Measurements from ENCODE around the gene POMP. TPM values are rescaled to one million over a fixed set of nuclear protein-coding genes. Genes with fewer than 3 reads are reported as not detected.
"Not testable (repeated sequence)": the region's sequence is repeated elsewhere in the genome, so short reads cannot be mapped to it uniquely, and the experiment has no call there.

POMP gene
- total RNA-seq, 1 experiment from 2014 or later = 107 TPM

DNA sequence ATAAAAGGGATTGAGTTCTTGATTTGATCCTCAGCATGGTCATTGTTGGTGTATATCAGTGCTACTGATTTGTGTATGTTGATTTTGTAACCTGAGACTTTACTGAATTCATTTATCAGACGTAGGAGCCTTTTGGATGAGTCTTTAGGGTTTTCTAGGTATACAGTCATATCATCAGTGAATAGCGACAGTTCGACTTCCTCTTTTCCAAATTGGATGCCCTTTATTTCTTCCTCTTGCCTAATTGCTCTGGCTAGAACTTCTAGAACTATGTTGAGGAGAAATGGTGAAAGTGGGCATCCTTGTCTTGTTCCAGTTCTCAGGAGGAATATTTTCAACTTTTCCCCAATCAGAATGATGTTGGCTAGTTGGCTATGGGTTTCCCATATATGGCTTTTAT lies 27.0 kb downstream of the POMP start:
- Histone ChIP-seq H3K27ac (ENCODE audit: low read depth, low read length) (no peak overlapping the region), H4K20me1 (ENCODE audit: insufficient read depth) (no peaks in the 10 kb centered on the region), H3K4me2 (ENCODE audit: low read length) (no peak overlapping the region), H3K4me1 (ENCODE audit: control insufficient read depth in 1 of 2, insufficient read depth in 2 of 2, low read length in 2 of 2) (peaks cover 0 to 5% of the 10 kb centered on the region in 2 experiments; a peak in 1 of 4 replicates), H3K9me2 (ENCODE audit: insufficient read depth) (no peaks in the 10 kb centered on the region), H2AFZ (ENCODE audit: low read depth, low read length, poor library complexity, severe bottlenecking) (no peak overlapping the region), H3K36me3 (ENCODE audit: control insufficient read depth in 1 of 2, insufficient read depth in 2 of 2, low read length in 2 of 2) (no peaks in the 10 kb centered on the region), H3K27me3 (ENCODE audit: insufficient read depth, low read length) (no peaks in the 10 kb centered on the region), H3K4me3 (replicated peaks in 1 of 2; ENCODE audit: low read depth in 1 of 2, low read length in 2 of 2) (no peak overlapping the region), H3K9ac (ENCODE audit: low read length) (no peak overlapping the region), H3K79me2 (ENCODE audit: insufficient read depth, low read length) (no peaks in the 10 kb centered on the region), H3K9me3 (ENCODE audit: control insufficient read depth in 1 of 2, insufficient read depth in 1 of 2, low read depth in 1 of 2, low read length in 2 of 2) (no peaks in the 10 kb centered on the region)
- ChIA-PET RAD21 (ENCODE audit: low non-redundant PET in 1 of 2, low total read pairs in 2 of 2, uncharacterized antibody in 2 of 2, unreplicated experiment in 2 of 2) (no interaction called here), CTCF (interaction anchor here (0.9 kb wide), 1 partner anchor 410 kb away, joined by 3 read pairs; no protein-coding TSS in a partner anchor), POLR2A (no interaction called here)
- TF ChIP-seq SRF (IDR thresholded peaks at IDR 0.05; ENCODE audit: low read depth) = no peak
- TF ChIP-seq POLR2A (IDR thresholded peaks at IDR 0.05; ENCODE audit: borderline replicate concordance, extremely low read depth, insufficient read depth, insufficient read length) = no peak
- no peak for TF ChIP-seq FOSL1 (IDR thresholded peaks at IDR 0.05; ENCODE audit: low read depth)
- TF ChIP-seq, protein P1, sequence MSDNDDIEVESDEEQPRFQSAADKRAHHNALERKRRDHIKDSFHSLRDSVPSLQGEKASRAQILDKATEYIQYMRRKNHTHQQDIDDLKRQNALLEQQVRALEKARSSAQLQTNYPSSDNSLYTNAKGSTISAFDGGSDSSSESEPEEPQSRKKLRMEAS (IDR thresholded peaks at IDR 0.05) = no peak
- TF ChIP-seq, protein P2, sequence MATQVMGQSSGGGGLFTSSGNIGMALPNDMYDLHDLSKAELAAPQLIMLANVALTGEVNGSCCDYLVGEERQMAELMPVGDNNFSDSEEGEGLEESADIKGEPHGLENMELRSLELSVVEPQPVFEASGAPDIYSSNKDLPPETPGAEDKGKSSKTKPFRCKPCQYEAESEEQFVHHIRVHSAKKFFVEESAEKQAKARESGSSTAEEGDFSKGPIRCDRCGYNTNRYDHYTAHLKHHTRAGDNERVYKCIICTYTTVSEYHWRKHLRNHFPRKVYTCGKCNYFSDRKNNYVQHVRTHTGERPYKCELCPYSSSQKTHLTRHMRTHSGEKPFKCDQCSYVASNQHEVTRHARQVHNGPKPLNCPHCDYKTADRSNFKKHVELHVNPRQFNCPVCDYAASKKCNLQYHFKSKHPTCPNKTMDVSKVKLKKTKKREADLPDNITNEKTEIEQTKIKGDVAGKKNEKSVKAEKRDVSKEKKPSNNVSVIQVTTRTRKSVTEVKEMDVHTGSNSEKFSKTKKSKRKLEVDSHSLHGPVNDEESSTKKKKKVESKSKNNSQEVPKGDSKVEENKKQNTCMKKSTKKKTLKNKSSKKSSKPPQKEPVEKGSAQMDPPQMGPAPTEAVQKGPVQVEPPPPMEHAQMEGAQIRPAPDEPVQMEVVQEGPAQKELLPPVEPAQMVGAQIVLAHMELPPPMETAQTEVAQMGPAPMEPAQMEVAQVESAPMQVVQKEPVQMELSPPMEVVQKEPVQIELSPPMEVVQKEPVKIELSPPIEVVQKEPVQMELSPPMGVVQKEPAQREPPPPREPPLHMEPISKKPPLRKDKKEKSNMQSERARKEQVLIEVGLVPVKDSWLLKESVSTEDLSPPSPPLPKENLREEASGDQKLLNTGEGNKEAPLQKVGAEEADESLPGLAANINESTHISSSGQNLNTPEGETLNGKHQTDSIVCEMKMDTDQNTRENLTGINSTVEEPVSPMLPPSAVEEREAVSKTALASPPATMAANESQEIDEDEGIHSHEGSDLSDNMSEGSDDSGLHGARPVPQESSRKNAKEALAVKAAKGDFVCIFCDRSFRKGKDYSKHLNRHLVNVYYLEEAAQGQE (IDR thresholded peaks at IDR 0.05; ENCODE audit: low read depth) = no peak
- intact Hi-C loops (cut with micrococcal nuclease) = loop anchor here (10.0 kb wide), 1 partner anchor 679 kb away; no protein-coding TSS in a partner anchor
- BruUV-seq (replicated peaks) = no TSS peak
- no peak for ATAC-seq
- DNase-seq (ENCODE audit: low read depth, low spot score) = no peak

DNA sequence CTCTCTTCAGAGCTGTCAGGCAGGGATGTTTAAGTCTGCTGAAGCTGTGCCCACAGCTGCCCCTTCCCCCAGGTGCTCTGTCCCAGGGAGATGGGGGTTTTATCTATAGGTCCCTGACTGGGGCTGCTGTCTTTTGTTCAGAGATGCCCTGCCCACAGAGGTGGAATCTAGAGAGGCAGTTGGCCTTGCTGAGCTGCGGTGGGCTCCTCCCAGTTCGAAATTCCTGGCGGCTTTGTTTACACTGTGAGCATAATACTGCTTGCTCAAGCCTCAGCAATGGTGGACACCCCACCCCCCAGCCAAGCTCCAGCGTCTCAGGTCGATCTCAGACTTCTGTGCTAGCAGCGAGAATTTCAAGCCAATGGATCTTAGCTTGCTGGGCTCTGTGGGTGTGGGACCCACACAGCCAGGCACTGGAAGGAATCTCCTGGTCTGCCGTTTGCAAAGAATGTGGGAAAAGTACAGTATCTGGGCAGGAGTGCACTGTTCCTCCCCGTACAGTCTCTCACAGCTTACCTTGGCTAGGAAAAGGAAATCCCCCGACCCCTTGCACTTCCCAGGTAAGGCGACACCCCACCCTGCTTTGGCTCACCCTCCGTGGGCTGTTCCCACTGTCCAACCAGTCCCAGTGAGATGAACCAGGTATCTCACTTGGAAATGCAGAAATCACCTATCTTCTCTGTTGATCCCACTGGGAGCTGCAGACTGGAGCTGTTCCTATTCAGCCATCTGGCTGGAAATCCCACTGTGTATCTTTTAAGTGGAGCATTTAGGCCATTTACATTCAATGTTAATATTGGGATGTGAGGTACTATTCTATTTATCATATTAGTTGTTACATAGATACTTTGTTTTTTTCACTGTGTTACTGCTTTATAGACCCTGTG lies 34.9 kb downstream of the POMP start:
- H3K27me3 ChIP-seq (ENCODE audit: insufficient read depth, low read length); H3K4me3 ChIP-seq (replicated peaks in 1 of 2; ENCODE audit: low read depth in 1 of 2, low read length in 2 of 2); H3K9ac ChIP-seq (ENCODE audit: low read length); CTCF ChIA-PET; intact Hi-C loops (cut with micrococcal nuclease); H3K4me2 ChIP-seq (ENCODE audit: low read length); RAD21 ChIA-PET (ENCODE audit: low non-redundant PET in 1 of 2, low total read pairs in 2 of 2, uncharacterized antibody in 2 of 2, unreplicated experiment in 2 of 2); H3K36me3 ChIP-seq (ENCODE audit: control insufficient read depth in 1 of 2, insufficient read depth in 2 of 2, low read length in 2 of 2); ATAC-seq; POLR2A ChIA-PET; H3K27ac ChIP-seq (ENCODE audit: low read depth, low read length); H3K79me2 ChIP-seq (ENCODE audit: insufficient read depth, low read length); BruUV-seq (replicated peaks); DNase-seq (ENCODE audit: low read depth, low spot score); H2AFZ ChIP-seq (ENCODE audit: low read depth, low read length, poor library complexity, severe bottlenecking); H3K4me1 ChIP-seq (ENCODE audit: control insufficient read depth in 1 of 2, insufficient read depth in 2 of 2, low read length in 2 of 2); H3K9me3 ChIP-seq (ENCODE audit: control insufficient read depth in 1 of 2, insufficient read depth in 1 of 2, low read depth in 1 of 2, low read length in 2 of 2); H4K20me1 ChIP-seq (ENCODE audit: insufficient read depth); H3K9me2 ChIP-seq (ENCODE audit: insufficient read depth): not testable (repeated sequence)

Data from HCT116 (cell line).